Measurements from ENCODE around the gene UBIAD1. TPM values are rescaled to one million over a fixed set of nuclear protein-coding genes. Genes with fewer than 3 reads are reported as not detected.
"Not testable (repeated sequence)": the region's sequence is repeated elsewhere in the genome, so short reads cannot be mapped to it uniquely, and the experiment has no call there.

UBIAD1 gene
- total and polyA plus RNA-seq, 8 donors, result 2.2 to 33.8 (median 5.9) TPM

DNA sequence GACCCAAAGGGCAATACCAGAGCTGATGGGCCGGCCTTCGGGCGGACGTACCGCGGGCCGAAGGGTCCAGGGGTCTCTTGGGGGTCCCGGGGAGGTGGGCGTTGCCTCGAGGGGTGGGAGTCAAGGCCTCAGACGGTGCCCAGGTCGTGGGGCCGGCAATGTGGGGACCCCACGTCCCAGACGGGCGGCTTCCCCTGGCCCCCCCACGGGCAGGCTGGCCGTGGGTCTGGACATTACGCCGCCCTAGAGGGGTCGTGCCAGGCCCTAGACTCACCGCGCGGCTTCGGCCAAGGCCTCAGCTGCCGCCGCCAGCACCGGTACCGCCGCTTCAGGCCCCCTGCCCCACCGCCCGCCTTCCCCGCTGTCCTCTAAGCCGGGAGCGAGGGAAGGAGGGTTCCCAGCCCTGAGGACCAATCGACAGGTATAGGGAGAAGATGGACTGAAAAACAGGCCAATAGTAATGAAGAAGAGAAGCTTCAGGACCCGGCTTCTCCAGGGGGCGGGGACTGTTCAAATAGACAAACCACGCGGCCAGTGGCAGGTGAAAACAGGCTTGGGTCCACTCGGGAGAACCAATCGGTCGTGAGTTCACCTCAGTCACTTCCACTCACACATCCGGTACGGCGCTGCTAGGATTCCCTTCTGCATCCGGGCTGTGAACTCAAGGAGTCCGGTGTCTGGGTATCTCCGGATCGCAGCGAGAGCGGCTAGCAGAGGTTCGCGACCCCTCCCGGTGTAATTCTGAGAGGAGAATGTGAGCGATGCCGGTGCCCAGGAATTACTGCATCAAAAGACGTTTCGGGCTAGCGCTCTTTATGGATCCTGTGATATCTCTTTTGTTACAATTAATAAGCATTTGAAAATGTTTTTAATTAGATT lies 10.6 kb upstream of the UBIAD1 start, which contains the start of gene MTOR:
Gene MTOR (minus strand): TSS at position 381 of the 879 bp plus-strand sequence. CDS start 3,142 bp downstream, outside the sequence.
- peak; percentile 53 to 83 (median 54) for TF ChIP-seq POLR2AphosphoS5 (IDR thresholded peaks at IDR 0.05)
- TF ChIP-seq POLR2A (IDR thresholded peaks at IDR 0.05), result peak in 1 of 4 donors; percentile 21
- no peak for TF ChIP-seq EP300 (IDR thresholded peaks at IDR 0.05)
- TF ChIP-seq, protein P1, sequence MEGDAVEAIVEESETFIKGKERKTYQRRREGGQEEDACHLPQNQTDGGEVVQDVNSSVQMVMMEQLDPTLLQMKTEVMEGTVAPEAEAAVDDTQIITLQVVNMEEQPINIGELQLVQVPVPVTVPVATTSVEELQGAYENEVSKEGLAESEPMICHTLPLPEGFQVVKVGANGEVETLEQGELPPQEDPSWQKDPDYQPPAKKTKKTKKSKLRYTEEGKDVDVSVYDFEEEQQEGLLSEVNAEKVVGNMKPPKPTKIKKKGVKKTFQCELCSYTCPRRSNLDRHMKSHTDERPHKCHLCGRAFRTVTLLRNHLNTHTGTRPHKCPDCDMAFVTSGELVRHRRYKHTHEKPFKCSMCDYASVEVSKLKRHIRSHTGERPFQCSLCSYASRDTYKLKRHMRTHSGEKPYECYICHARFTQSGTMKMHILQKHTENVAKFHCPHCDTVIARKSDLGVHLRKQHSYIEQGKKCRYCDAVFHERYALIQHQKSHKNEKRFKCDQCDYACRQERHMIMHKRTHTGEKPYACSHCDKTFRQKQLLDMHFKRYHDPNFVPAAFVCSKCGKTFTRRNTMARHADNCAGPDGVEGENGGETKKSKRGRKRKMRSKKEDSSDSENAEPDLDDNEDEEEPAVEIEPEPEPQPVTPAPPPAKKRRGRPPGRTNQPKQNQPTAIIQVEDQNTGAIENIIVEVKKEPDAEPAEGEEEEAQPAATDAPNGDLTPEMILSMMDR (IDR thresholded peaks at IDR 0.05), result peak in 1 of 7 experiments; percentile 18
- Histone ChIP-seq H3K36me3 (peaks cover 22 to 24% (median 24%) of the 10 kb centered on the region in 4 donors), H3K27ac (peak within 1 kb of the TSS; percentile 82 to 93 (median 89)), H3K4me1 (peaks cover 9 to 29% (median 20%) of the 10 kb centered on the region in 4 donors), H3K9me3 (no peaks in the 10 kb centered on the region), H3K4me3 (peak within 1 kb of the TSS; percentile 95 to 100 (median 100)), H3K27me3 (no peaks in the 10 kb centered on the region)
- intact Hi-C loops (cut with DNase I; ENCODE audit: low total_unique reads), result no loop called here
- DNase-seq, result peak; percentile 99 to 100
- 0 to 1% (median 0%) methylated on average over 34 to 60 of the region's 60 CpGs for WGBS, 5 donors

DNA sequence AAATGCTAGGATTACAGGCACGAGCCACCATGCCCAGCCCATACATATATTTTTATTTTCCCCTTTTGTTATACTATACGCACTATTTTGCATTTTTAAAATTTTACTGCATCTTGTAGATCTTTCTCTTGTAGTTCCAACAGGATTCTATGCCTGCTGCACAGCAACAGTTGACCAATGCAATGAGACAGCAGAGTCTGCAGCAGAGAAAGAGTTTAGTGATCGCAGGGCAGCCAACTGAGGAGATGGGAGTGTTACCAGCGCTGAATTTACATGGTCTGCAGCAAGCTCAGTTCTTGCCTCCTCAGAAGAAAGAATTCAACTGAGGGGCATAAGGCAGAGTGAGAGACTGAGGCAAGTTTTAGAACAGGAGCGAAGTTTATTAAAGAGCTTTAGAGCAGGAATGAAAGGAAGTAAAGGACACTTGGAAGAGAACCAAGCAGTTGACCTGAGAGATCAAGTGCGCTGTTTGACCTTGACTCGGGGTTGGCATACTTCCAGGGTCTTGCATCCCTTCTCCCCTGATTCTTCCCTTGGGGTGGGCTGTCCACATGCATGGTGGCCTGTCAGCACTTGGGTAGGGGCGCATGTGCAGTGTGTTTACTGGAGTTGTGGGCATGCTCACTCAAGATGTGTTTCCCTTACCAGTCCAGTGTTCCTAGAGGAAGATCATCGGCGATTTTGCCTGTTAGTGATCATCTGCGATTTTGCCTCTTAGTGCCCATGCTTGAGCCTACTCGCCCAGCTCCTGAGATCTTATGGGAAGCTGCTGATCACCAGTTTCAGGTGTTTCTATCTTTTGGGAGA lies 6.5 kb upstream of the UBIAD1 start:
- no peak overlapping the region for H3K4me3 ChIP-seq
- peaks cover 5 to 13% (median 11%) of the 10 kb centered on the region in 4 donors for H3K4me1 ChIP-seq
- H3K36me3 ChIP-seq, result no peaks in the 10 kb centered on the region
- intact Hi-C loops (cut with DNase I; ENCODE audit: low total_unique reads), result no loop called here
- H3K27ac ChIP-seq, result no peak overlapping the region
- H3K27me3 ChIP-seq, result no peaks in the 10 kb centered on the region
- H3K9me3 ChIP-seq, result no peaks in the 10 kb centered on the region
- no peak for DNase-seq
- 77 to 89% (median 86%) methylated on average over 12 of the region's 12 CpGs for WGBS, 5 donors
- TF ChIP-seq, protein P1 (IDR thresholded peaks at IDR 0.05), result no peak
- TF ChIP-seq EP300 (IDR thresholded peaks at IDR 0.05), result no peak
- TF ChIP-seq POLR2AphosphoS5 (IDR thresholded peaks at IDR 0.05), result no peak
- TF ChIP-seq POLR2A (IDR thresholded peaks at IDR 0.05), result no peak

DNA sequence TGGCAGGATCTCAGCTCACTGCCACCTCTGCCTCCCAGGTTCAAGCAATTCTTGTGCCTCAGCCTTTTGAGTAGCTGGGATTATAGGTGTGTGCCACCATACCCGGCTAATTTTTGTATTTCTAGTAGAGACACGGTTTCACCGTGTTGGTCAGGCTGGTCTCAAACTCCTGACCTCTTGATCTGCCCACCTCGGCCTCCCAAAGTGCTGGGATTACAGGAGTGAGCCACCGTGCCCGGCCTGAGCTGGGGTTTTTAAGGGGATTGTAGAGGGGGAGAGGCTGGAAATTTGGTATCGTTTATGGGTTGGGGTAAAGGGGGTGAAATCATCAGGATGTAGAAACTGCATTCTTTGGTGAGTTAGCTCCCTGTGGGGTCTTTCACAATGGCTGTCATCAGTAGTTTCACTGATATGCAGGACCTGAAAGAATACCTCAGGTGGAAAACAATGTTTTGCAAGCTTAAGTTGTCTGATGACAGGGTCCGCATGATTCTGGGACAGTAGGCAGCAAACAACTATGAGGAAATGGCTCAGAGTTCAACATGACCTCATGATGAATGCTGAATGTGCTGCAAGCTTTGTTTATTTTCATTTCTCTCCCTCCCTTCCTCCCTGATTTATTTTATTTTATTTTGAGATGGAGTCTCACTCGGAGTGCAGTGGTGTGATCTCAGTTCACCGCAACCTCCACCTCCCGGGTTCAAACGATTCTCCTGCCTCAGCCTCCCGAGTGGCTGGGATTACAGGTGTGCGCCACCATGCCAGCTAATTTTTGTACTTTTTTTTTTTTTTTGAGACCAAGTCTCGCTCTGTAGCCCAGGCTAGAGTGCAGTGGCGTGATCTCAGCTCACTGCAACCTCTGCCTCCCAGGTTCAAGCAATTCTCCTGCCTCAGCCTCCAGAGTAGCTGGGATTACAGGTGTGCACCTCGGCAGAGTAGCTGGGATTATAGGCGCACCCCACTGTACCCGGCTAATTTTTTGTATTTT lies 5.4 kb upstream of the UBIAD1 start:
- H3K4me1 ChIP-seq, result peaks cover 0 to 14% (median 9%) of the 10 kb centered on the region in 4 donors
- H3K9me3 ChIP-seq; H3K27ac ChIP-seq; H3K27me3 ChIP-seq; intact Hi-C loops (cut with DNase I; ENCODE audit: low total_unique reads); H3K36me3 ChIP-seq; H3K4me3 ChIP-seq: not testable (repeated sequence)
- 78 to 85% (median 81%) methylated on average over 19 of the region's 19 CpGs for WGBS, 5 donors
- peak in 1 of 2 donors; percentile 20 for DNase-seq

DNA sequence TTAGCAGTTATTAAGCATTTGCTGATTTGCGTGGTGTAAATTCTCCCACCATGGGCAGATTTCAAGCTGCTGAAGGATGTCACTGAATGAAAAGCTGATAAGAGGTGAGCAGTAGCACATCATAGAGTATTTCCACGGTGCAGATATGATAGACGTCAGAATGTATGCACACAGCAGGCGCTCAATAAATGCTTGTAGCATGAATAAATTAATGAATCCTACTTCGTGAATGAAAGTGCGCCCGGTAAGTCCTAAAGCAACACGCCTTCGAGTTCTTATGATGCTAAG lies 510 bp upstream of the UBIAD1 start:
- no peak for TF ChIP-seq POLR2AphosphoS5 (IDR thresholded peaks at IDR 0.05)
- TF ChIP-seq, protein P1 (IDR thresholded peaks at IDR 0.05), result no peak
- no peak for TF ChIP-seq EP300 (IDR thresholded peaks at IDR 0.05)
- no peak for TF ChIP-seq POLR2A (IDR thresholded peaks at IDR 0.05)
- 8 to 11% (median 11%) methylated on average over 9 of the region's 9 CpGs for WGBS, 5 donors
- Histone ChIP-seq H3K27ac (peak overlapping the region in 4 of 5 donors; percentile 41 to 95 (median 74)), H3K27me3 (no peaks in the 10 kb centered on the region), H3K36me3 (peaks cover 0 to 12% (median 5%) of the 10 kb centered on the region in 4 donors), H3K4me1 (peaks cover 25 to 45% (median 38%) of the 10 kb centered on the region in 4 donors), H3K4me3 (peak overlapping the region; percentile 30 to 85 (median 80)), H3K9me3 (no peaks in the 10 kb centered on the region)
- intact Hi-C loops (cut with DNase I; ENCODE audit: low total_unique reads), result no loop called here
- no peak for DNase-seq
